Activated naive CD4-positive, alpha-beta T cell treated with anti-CD3 and anti-CD28 coated beads, Interleukin-2, amount 50 U/mL, for 16 hours (primary cell): Measurements from ENCODE around the gene FAM110A.
"Not testable (repeated sequence)": the region's sequence is repeated elsewhere in the genome, so short reads cannot be mapped to it uniquely, and the experiment has no call there.

Source experiments
- DNase-seq: peaks from one replicate; pipeline ENCODE4 v3.0.0-alpha.2; 2020

FAM110A gene

GRCh38 chr20:824490-824889 is 9.0 kb upstream of the FAM110A start:
- no peak for DNase-seq

GRCh38 chr20:824916-825315 is 8.6 kb upstream of the FAM110A start:
- no peak for DNase-seq

DNA sequence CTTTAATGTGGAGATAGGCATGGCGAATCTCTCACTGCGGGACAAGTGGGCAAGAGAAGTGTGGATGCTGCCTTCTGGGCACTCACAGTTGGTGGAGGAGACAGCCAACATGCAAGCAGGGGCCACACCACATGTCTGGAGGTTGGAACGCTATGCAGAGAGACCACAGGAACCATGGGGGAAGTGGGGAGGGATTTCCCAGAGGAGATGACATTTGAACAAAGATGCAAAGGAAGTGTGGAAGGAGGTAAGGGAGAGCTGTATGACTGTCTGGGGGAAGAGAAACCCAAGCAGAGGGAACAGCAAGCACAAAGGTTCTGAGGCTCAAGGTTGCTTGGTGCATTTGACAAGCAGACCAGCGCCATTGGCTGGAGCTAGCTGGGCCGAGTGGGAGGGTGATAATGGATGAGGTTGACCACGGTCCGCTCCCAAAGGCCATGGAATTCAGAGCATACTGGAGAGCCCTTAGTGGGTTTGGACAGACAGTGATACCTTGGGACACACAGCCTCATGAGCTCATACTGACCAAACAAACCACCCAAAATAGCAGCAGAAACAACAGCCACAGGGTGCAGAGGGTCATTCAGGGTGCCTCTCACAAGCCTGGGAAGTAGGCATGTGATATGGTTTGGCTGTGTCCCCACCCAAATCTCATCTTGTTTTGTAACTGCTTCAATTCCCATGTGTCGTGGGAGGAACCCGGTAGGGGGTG is 7.6 kb upstream of the FAM110A start:
- DNase-seq = no peak

GRCh38 chr20:826695-827323 is 6.7 kb upstream of the FAM110A start:
- no peak for DNase-seq

DNA sequence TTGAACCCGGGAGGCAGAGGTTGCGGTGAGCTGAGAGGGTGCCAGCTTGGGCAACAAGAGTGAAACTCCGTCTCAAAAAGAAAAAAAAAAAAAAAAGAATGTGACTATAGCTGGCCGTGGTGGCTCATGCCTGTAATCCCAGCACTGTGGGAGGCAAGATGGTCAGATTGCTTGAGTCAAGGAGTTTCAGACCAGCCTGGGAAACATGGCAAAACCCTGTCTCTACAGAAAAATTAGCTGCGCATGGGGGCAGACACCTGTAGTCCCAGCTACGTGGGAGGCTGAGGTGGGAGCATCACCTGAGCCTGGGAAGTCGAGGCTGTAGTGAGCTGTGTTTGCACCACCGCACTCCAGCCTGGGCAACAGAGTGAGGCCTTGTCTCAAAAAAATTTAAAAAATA is 5.5 kb upstream of the FAM110A start:
- DNase-seq = not testable (repeated sequence)

DNA sequence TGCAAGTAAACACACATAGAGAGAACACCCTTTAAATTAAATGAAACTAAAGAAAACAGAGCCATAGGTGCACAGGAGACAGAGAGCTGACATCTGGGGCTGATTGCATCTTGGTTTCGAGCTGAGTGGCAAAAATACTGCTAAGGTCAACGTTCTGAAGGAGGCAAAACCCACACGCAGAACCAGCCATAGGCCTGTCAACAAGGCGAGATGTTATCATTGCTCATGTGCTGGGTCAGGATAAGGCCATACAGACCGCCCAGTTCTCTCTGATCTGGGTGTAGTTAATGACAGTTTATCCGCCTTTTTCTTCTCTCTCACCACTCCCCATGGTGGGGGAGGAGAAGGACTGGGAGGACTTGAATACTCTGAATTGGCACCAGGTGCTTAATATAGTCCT is 4.5 kb upstream of the FAM110A start:
- DNase-seq = no peak

- no peak for DNase-seq
These were observed 4.0 kb upstream of the FAM110A start for GRCh38 chr20:829551-829950.

- DNase-seq = no peak
These were observed 3.4 kb upstream of the FAM110A start for GRCh38 chr20:830011-830521.

GRCh38 chr20:831251-831650 is 2.3 kb upstream of the FAM110A start:
- no peak for DNase-seq

- DNase-seq = no peak
These were observed 1.6 kb upstream of the FAM110A start for GRCh38 chr20:831956-832355.

- no peak for DNase-seq
These were observed 430 bp upstream of the FAM110A start for GRCh38 chr20:833121-833449.

- no peak for DNase-seq
These were observed 734 bp downstream of the FAM110A start for GRCh38 chr20:834151-834746.

GRCh38 chr20:835608-836045 is 2.1 kb downstream of the FAM110A start:
- peak; percentile 37 for DNase-seq

DNA sequence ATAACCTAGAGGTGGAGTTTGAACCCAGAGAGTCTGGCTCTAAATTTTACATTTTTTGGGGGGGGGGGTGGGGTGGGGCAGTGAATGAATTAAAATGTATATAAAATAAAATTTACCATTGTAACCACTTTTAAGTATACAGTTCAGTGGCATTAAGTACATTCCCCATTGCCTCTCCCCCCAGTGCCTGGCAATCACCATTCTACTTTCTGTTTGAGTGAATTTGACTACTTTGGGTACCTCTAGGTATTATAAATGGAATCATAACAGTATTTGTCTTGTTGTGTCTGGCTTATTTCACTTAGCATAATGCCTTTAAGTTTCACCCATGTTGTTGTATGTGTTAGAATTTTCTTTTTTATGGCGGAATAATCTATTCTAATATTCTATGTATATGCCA is 2.7 kb downstream of the FAM110A start:
- no peak for DNase-seq

DNA sequence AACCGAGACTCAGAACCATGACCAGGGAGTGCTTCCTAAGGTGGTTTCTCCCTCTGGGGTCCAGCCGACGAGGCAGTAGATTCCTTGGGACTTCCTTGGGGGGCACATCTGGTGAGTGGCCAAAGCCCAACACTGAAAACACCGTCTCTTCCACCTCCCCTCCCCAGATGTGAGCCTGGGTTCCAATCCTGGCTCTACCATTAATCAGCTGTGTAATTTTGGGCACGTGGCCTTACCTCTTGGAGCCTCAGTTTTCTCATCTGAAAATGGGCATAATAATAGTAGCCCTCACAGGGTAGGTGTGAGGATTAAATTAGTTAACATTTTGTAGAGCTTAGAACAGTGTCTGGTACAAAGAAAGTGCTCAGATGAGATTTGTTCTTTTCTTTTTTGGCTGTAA is 5.5 kb downstream of the FAM110A start:
- no peak for DNase-seq

DNA sequence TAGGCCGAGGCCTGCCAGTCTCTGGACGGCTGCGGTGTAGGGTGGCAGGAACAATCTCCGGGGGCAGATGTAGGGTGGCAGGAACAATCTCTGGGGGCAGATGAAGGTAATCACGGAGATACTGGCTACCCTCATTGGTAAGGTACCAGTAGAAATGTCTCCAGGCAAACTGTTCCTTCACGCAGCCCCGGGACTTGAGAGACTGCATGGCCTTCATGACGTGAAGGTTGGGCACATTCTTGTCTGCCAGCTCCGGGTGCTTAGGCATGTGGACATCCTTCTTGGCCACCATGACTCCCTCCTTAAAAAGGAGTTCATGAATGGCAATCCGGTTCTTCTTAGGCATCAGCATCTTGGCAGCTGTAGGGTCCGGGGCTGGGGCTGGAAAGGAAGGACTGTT is 6.1 kb downstream of the FAM110A start:
- DNase-seq = no peak

DNA sequence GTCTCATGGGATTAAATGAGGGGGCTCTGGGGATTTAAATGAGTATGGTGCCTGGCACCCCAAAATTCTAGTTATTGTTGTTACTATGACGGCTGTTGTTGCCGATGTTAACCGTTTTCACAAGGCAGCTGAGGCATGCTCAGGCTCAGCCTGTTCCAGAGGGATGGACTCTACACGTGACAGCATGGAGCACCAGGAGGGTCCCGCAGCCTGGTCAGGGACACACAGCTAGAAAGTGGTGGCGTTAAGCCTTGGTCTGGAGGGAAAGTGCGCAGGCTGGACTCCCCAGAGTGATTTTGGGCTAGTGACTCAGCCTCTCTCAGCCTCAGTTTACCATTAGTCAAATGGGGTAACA is 7.0 kb downstream of the FAM110A start:
- no peak for DNase-seq

GRCh38 chr20:840858-841567 is 7.5 kb downstream of the FAM110A start:
- DNase-seq = peak; percentile 26

- DNase-seq = no peak
These were observed 8.3 kb downstream of the FAM110A start for GRCh38 chr20:841568-842546.

DNA sequence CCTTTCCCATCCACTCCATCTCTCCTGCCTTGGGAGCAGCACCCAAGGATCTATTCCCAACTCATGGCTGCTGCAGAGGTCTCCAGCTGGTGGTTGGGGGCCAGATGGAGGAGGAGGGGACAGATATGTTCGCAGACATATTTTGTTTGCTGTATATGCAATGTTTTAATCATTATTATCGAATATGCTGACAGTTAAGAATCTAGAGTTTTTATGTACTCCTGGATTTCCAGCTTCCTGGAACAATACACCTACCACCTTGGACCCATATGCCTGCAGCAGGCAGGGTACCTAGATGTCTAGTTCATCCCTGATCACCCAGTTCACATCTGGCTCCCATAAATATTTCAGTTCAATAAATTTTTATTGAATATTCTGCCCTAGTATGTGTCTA is 9.0 kb downstream of the FAM110A start:
- DNase-seq = no peak

DNA sequence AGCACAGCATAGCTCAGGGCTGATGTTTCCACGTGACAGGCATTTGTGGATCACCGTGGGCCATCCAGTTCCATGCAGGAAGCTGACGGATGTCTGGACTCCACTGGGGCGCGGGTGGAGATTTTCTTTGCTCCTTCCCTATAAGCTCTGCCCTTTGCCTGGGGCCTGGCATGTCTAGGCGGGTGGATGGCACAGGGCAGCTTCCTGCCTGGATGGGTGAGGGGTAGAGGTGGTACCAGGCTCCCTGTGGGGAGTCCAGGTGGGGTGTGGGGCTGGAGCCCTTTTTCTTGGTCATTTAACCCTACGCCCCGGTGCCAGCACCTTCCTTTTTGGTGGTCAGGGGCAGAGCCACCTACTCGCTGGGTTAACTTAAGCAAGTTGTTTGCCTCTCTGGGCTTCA is 10.4 kb downstream of the FAM110A start:
- DNase-seq = no peak

- DNase-seq = peak; percentile 91
These were observed 11.1 kb downstream of the FAM110A start for GRCh38 chr20:844473-845225.
